GM20000 (cell line): Measurements from ENCODE around the gene OXT.

Experiments
- DNase-seq: peaks from one replicate; pipeline ENCODE4 v3.0.0; 2012; ENCODE audit warnings: low spot score
- TF ChIP-seq, protein P1 (sequence below): IDR thresholded peaks from 2 replicates; pipeline ENCODE4 v1.5.1; 2012; ENCODE audit warnings: mild to moderate bottlenecking, control low read depth; ENCODE audit errors: extremely low read depth, missing control alignments

The OXT gene

DNA sequence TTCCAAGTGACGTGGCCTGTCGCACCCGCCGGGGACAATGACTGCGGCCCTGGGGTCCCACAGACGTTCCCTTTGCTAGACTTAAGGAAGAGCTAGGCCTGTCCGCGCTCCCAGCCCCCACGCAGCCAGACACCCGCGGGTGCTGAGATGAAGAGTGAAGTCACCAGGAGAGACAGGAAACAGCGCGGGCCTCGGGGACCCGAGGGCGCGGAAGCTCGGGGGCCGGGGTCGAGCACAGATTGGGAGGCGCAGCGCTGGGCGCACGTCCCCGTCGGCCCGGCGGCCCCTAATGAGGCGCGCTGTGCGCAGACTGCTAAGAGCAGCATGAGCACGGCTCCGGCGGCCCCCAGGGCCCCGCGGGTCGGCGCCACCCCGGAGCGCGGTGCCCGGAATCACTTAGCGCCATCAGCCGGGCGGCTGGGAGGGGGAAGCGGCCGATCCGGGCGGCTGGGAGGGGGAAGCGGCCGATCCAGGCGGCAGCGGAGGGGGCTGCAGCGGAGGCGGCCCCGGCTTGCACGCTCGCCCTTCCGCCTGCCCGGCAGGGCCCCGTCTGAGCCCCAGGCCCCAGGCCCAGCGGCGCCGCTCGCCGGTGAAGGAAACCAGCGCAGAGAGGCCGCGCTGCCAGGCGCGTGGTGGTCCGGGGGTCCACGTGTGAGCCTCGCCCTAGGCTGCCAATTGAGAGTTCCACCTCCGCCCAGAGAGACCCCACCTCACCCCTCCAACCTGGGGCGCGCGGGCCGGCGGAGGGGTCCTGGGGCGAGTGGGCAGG, 21.4 kb downstream of the OXT start:
- DNase-seq: peak; percentile 60
- TF ChIP-seq, protein P1, sequence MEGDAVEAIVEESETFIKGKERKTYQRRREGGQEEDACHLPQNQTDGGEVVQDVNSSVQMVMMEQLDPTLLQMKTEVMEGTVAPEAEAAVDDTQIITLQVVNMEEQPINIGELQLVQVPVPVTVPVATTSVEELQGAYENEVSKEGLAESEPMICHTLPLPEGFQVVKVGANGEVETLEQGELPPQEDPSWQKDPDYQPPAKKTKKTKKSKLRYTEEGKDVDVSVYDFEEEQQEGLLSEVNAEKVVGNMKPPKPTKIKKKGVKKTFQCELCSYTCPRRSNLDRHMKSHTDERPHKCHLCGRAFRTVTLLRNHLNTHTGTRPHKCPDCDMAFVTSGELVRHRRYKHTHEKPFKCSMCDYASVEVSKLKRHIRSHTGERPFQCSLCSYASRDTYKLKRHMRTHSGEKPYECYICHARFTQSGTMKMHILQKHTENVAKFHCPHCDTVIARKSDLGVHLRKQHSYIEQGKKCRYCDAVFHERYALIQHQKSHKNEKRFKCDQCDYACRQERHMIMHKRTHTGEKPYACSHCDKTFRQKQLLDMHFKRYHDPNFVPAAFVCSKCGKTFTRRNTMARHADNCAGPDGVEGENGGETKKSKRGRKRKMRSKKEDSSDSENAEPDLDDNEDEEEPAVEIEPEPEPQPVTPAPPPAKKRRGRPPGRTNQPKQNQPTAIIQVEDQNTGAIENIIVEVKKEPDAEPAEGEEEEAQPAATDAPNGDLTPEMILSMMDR: no peak

DNA sequence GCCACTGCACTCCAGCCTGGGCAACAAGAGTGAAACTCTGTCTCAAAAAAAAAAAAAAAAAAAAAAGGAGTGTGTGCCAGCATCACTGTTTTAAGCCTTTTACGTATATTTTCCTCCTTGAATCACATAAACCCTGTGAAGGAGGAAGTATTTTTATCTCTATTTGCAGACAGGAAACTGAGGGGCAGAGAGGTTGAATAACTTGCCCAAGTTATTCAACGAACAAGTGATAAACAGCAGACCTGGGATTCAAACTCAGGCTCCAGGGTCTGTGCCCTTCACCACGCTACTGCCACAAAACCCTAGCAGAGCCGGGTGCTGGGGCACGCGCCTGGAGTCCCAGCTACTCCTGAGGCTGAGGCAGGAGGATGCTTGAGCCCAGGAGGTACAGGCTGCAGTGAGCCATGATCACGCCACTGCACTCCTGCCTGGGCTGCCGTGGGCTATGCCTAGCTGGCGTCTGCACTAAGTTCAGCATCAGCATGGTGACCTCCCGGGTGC, 22.5 kb downstream of the OXT start:
- TF ChIP-seq, protein P1: no peak
- DNase-seq: no peak

DNA sequence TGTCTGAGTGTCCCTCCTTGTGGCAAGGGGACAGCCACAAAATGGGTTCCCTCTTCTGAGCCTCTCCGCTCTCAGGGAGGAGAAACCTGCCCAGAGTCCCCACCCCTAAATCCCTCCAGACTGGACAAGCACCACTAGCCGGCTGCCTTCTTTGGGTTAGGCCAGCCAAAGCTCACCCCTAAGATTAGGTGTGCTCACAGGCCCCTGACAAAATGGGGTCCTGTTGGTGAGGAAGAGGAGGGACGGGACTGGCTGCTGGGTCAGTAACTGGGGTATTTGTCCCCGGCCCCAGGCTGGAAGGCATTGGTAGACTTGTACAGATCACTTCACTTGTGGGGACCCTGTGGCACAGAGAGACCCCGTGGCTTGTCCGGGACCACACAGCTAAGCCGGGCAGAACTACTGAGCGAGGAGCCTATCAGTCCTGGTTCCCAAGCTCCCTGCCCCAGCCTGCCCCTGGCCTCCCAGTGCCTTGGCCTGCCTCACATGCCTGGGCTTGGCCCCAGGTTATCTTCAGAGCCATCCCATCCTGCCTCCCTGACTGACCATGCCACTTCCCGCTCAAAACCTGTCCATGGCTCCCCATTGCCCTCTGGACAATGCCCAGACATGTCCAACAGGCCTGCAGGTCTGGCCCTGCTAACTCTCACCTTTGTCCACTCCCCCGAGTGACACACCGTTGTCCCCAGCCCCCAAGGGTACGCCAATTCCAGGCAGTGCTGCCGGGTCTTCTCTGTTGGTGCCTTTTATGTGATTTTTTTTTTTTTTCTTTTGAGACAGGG, 23.6 kb downstream of the OXT start:
- no peak for DNase-seq
- TF ChIP-seq, protein P1: no peak

DNA sequence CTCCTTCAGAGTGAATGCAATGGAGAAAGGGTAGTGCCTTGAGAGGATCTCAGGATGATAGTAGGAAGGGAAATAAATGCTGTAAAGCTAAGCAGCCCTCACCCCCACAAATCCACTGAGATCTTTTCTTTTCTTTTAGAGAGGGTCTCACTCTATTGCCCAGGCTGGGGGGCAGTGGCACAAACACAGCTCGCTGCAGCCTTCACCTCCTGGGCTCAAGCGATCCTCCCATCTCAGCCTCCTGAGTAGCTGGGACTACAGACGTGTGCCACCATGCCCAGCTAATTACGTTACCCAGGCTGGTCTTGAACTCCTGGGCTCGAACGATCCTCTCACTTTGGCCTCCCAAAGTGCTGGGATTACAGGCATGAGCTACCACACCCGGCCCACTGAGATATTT, 29.1 kb downstream of the OXT start:
- TF ChIP-seq, protein P1: no peak
- DNase-seq: no peak

DNA sequence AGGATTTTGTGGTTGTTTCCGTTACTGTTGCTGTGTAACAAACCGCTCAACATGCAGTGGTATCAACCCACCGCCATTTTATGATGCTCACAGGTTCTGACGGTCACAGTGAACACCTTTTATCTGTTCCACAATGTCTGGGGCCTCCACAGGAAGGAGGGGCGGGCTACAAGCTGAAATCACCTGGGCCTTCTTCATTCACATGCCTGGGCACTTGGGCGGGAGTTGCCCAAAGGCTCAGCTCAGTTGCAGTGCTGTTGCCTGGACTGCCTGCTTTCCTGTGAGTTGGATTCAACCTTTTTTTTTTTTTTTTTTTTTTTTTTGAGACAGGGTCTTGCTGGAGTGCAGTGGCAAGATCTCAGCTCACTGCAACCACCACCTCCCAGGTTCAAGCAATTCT, 29.8 kb downstream of the OXT start:
- DNase-seq: no peak
- TF ChIP-seq, protein P1: no peak

DNA sequence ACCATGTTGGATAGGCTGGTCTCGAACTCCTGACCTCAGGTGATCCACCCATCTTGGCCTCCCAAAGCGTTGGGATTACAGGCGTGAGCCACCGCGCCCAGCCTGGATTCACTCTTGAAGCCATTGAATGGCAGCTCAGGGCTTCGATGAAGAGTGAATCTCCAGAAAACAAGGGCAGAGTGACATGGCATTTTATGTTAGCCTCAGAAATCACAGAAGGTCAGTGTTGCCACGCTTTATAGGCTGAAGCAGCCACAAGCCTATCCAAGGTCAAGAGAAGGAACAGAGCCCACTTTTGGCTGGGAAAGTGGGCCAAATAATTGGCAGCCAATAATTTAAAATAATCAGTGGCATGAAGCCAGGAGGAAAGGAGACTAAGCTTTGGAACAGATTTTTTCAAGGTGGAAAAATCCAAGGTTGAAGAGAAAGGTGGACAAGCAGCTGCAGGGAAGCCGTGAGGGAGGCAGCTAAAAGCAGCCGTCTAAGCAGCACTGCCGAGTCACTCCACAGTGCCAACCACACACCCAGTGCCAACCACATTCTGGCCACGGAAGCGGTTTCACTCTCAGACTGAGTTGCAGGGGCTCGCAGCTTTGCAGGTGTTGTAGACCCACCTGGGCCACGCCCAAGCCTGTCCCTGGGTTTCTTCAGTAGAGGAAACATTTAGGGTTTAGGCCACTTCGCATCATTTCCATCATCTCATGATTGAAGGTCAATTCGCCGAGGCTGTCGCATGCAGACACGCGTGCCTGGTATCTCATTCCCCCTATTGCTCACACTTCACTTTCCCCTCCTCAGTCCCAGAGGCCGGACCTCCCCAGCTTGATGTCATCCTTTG, 30.5 kb downstream of the OXT start:
- no peak for DNase-seq
- TF ChIP-seq, protein P1: no peak
